HUES64 (cell line): Measurements from ENCODE around the gene SMPDL3A.
A peak's percentile ranks its signal among the peaks of the same experiment; 100 is the strongest.

ENCODE experiments used
- H3K27ac ChIP-seq: 2 replicates; pipeline ENCODE4 v1.7.0; 2013; ENCODE audit warnings: low read depth, low read length, inconsistent platforms
- H3K27me3 ChIP-seq: 2 replicates; pipeline ENCODE4 v1.6.1; 2013; ENCODE audit warnings: mild to moderate bottlenecking, low read length; ENCODE audit not compliant: insufficient read depth
- H3K36me3 ChIP-seq: 2 replicates; pipeline ENCODE4 v1.6.1; 2013; ENCODE audit warnings: mild to moderate bottlenecking, low read length; ENCODE audit not compliant: insufficient read depth
- H3K4me1 ChIP-seq: 2 replicates; pipeline ENCODE4 v1.6.1; 2013; ENCODE audit warnings: mild to moderate bottlenecking, low read length, moderate library complexity; ENCODE audit not compliant: insufficient read depth
- H3K4me3 ChIP-seq: 2 replicates; pipeline ENCODE4 v1.5.1; 2013; ENCODE audit warnings: mild to moderate bottlenecking, low read length, moderate library complexity
- H3K9ac ChIP-seq: 2 replicates; pipeline ENCODE4 v1.6.1; 2013; ENCODE audit warnings: mild to moderate bottlenecking, low read depth, low read length
- H3K9me3 ChIP-seq: 2 replicates; pipeline ENCODE4 v1.6.1; 2013; ENCODE audit warnings: low read depth, low read length; ENCODE audit not compliant: insufficient read depth
- WGBS: fragments of 150-250, 120-280 bp; methylation state at CpG from one replicate; pipeline ENCODE4 v1.1.7; 2013; ENCODE audit warnings: missing lambda C conversion rate; 5-methylcytosine and 5-hydroxymethylcytosine counted together

Gene SMPDL3A

GRCh38 chr6:122833021-122833491, 44.0 kb downstream of the SMPDL3A start:
- no peak overlapping the region for H3K27ac ChIP-seq
- H3K9me3 ChIP-seq = no peaks in the 10 kb centered on the region
- no peak overlapping the region for H3K9ac ChIP-seq
- H3K27me3 ChIP-seq = no peaks in the 10 kb centered on the region
- 90% methylated on average over 7 of the region's 7 CpGs for WGBS
- no peaks in the 10 kb centered on the region for H3K36me3 ChIP-seq
- peaks cover 34% of the 10 kb centered on the region for H3K4me1 ChIP-seq
- no peak overlapping the region for H3K4me3 ChIP-seq

GRCh38 chr6:122838060-122838780, 49.2 kb downstream of the SMPDL3A start:
- no peak overlapping the region for H3K27ac ChIP-seq
- H3K4me1 ChIP-seq = peaks cover 10% of the 10 kb centered on the region
- no peaks in the 10 kb centered on the region for H3K27me3 ChIP-seq
- H3K9me3 ChIP-seq = no peaks in the 10 kb centered on the region
- 100% methylated on average over 2 of the region's 3 CpGs for WGBS
- no peak overlapping the region for H3K4me3 ChIP-seq
- no peaks in the 10 kb centered on the region for H3K36me3 ChIP-seq
- H3K9ac ChIP-seq = no peak overlapping the region

GRCh38 chr6:122839472-122839871, 50.4 kb downstream of the SMPDL3A start:
- no peaks in the 10 kb centered on the region for H3K27me3 ChIP-seq
- no peak overlapping the region for H3K27ac ChIP-seq
- no peak overlapping the region for H3K4me3 ChIP-seq
- H3K9ac ChIP-seq = no peak overlapping the region
- H3K9me3 ChIP-seq = no peaks in the 10 kb centered on the region
- H3K36me3 ChIP-seq = no peaks in the 10 kb centered on the region
- WGBS = no CpG with 5 or more reads among the region's 1 CpG
- no peaks in the 10 kb centered on the region for H3K4me1 ChIP-seq

GRCh38 chr6:122839906-122840305, 50.8 kb downstream of the SMPDL3A start:
- H3K4me1 ChIP-seq = no peaks in the 10 kb centered on the region
- no peaks in the 10 kb centered on the region for H3K27me3 ChIP-seq
- no peak overlapping the region for H3K27ac ChIP-seq

GRCh38 chr6:122845464-122845863, 56.4 kb downstream of the SMPDL3A start:
- H3K9ac ChIP-seq = no peak overlapping the region; the same call in 1 of the 2 replicates
- WGBS = 78% methylated on average over 9 of the region's 9 CpGs
- no peaks in the 10 kb centered on the region for H3K36me3 ChIP-seq
- no peaks in the 10 kb centered on the region for H3K27me3 ChIP-seq
- H3K4me3 ChIP-seq = no peak overlapping the region
- peak overlapping the region; percentile 42; the same call in 1 of the 2 replicates for H3K27ac ChIP-seq
- peaks cover 6% of the 10 kb centered on the region; the same call in 1 of the 2 replicates for H3K4me1 ChIP-seq
- no peaks in the 10 kb centered on the region for H3K9me3 ChIP-seq

More at GRCh38 chr6:122839906-122840305, 50.8 kb downstream of the SMPDL3A start:
- no peak overlapping the region for H3K4me3 ChIP-seq
- no peaks in the 10 kb centered on the region for H3K36me3 ChIP-seq
- WGBS = 84% methylated on average over 7 of the region's 8 CpGs
- no peaks in the 10 kb centered on the region for H3K9me3 ChIP-seq
- no peak overlapping the region for H3K9ac ChIP-seq

GRCh38 chr6:122845916-122846612, 57.0 kb downstream of the SMPDL3A start:
- no peak overlapping the region for H3K4me3 ChIP-seq
- H3K27ac ChIP-seq = no peak overlapping the region
- no peaks in the 10 kb centered on the region for H3K9me3 ChIP-seq
- H3K27me3 ChIP-seq = no peaks in the 10 kb centered on the region
- H3K9ac ChIP-seq = no peak overlapping the region; the same call in 1 of the 2 replicates
- WGBS = 89% methylated on average over 2 of the region's 3 CpGs
- no peaks in the 10 kb centered on the region for H3K36me3 ChIP-seq
- H3K4me1 ChIP-seq = peaks cover 6% of the 10 kb centered on the region; the same call in 1 of the 2 replicates

- Histone ChIP-seq H3K36me3 (no peaks in the 10 kb centered on the region), H3K9me3 (no peaks in the 10 kb centered on the region), H3K9ac (no peak overlapping the region), H3K4me3 (no peak overlapping the region), H3K27ac (no peak overlapping the region), H3K27me3 (no peaks in the 10 kb centered on the region), H3K4me1 (no peaks in the 10 kb centered on the region)
- 91% methylated on average over 5 of the region's 6 CpGs for WGBS
These were observed 64.4 kb downstream of the SMPDL3A start for GRCh38 chr6:122853259-122853995.
